Stimulated activated naive B cell treated with anti-CD40 and anti-IgM and Interleukin-4, amounts not matched to agents 10 μg/mL and 1 μg/mL and 100 μg/mL, for 72 hours (primary cell): Measurements from ENCODE around the gene RHD.
"Not testable (repeated sequence)": the region's sequence is repeated elsewhere in the genome, so short reads cannot be mapped to it uniquely, and the experiment has no call there.

Experiments used
- ATAC-seq, 2 donors: fragments of 150-1000 bp; cut with Tn5 transposase; replicated peaks; 2 replicates each; pipeline ENCODE4 v1.10.0; 2021; ENCODE audit warnings: moderate library complexity in 1 of 2
- DNase-seq: peaks from one replicate; pipeline ENCODE4 v3.0.0; 2021
- H3K27ac Mint-ChIP-seq: one replicate; pipeline ENCODE4 v1.8.0; 2022; ENCODE audit warnings: mild to moderate bottlenecking, mixed read lengths
- H3K27me3 Mint-ChIP-seq, 2 donors: one replicate each; pipeline ENCODE4 v1.8.0; 2022; ENCODE audit warnings: mixed read lengths in 2 of 2
- H3K36me3 Mint-ChIP-seq, 2 donors: one replicate each; pipeline ENCODE4 v1.8.0; 2022; ENCODE audit warnings: mixed read lengths in 2 of 2, mild to moderate bottlenecking in 1 of 2
- H3K4me1 Mint-ChIP-seq, 2 donors: one replicate each; pipeline ENCODE4 v1.8.0; 2022; ENCODE audit warnings: mixed read lengths in 2 of 2, mild to moderate bottlenecking in 1 of 2
- H3K4me3 Mint-ChIP-seq, 2 donors: one replicate each; pipeline ENCODE4 v1.8.0; 2022; ENCODE audit warnings: mild to moderate bottlenecking in 2 of 2, mixed read lengths in 2 of 2, moderate library complexity in 1 of 2
- H3K9me3 Mint-ChIP-seq, 2 donors: one replicate each; pipeline ENCODE4 v1.8.0; 2022; ENCODE audit warnings: mixed read lengths in 2 of 2, mild to moderate bottlenecking in 1 of 2

Gene RHD

DNA sequence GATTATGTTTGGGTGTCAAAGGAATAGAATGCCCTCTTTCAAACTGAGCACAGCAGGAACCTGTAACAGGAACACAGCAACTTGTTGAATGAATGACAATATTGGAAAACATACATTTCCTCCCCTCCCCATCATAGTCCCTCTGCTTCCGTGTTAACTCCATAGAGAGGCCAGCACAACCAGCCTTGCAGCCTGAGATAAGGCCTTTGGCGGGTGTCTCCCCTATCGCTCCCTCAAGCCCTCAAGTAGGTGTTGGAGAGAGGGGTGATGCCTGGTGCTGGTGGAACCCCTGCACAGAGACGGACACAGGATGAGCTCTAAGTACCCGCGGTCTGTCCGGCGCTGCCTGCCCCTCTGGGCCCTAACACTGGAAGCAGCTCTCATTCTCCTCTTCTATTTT is at the start of gene RHD:
Gene RHD, plus strand, starts transcription at position 272 of the 400 bp plus-strand sequence. Its CDS starts 39 bp downstream, at position 311.
- not testable (repeated sequence) for H3K4me3 Mint-ChIP-seq, ATAC-seq, H3K27ac Mint-ChIP-seq, H3K36me3 Mint-ChIP-seq, DNase-seq, H3K4me1 Mint-ChIP-seq, H3K27me3 Mint-ChIP-seq, H3K9me3 Mint-ChIP-seq

DNA sequence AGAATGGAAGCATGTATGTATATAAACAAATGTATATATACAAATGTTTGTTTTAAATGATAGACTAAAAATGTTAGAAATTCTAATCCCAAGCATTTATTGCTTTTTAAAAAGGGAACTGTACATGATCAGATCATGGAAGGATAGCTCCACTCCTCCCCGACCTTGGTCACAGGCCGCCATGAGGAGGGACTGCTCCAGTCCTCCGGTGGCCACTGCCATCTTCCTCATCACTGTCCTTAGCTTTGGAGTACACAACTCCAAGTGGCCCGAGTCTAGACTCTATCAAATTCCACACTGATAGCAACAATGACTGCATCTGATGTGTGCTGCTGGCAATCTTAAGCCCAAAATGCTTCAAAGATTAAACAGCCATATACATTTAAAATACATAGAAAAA is 49.7 kb upstream of the RHD start:
- Mint-ChIP-seq H3K27me3 (no peaks in the 10 kb centered on the region), H3K4me3 (no peak overlapping the region), H3K36me3 (peaks cover 35 to 50% of the 10 kb centered on the region in 2 donors), H3K4me1 (peaks cover 2 to 6% of the 10 kb centered on the region in 2 donors), H3K9me3 (no peaks in the 10 kb centered on the region), H3K27ac (no peak overlapping the region)
- ATAC-seq: no peak
- DNase-seq: no peak

DNA sequence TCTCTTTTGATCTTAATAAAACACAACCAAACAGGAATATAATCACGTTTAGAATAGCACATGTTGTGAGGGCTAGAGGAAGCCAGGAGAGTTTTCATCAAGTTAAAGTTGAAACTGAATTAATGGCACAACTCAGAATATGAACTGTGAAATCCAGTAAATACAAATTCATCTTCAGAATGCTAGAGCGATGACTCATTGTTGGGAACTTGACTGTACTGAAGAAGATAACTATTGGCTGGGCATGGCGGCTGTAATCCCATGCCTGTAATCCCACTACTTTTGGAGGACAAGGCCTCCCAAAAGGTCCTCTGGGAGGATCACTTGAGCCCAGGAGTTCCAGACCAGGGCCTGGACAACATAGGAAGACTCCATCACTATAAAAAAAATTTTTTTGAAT is 48.8 kb upstream of the RHD start:
- ATAC-seq: no peak
- Mint-ChIP-seq H3K36me3 (peaks cover 41 to 53% of the 10 kb centered on the region in 2 donors), H3K27ac (no peak overlapping the region), H3K4me1 (peaks cover 3 to 10% of the 10 kb centered on the region in 2 donors), H3K9me3 (no peaks in the 10 kb centered on the region), H3K27me3 (no peaks in the 10 kb centered on the region), H3K4me3 (no peak overlapping the region)
- DNase-seq: no peak

DNA sequence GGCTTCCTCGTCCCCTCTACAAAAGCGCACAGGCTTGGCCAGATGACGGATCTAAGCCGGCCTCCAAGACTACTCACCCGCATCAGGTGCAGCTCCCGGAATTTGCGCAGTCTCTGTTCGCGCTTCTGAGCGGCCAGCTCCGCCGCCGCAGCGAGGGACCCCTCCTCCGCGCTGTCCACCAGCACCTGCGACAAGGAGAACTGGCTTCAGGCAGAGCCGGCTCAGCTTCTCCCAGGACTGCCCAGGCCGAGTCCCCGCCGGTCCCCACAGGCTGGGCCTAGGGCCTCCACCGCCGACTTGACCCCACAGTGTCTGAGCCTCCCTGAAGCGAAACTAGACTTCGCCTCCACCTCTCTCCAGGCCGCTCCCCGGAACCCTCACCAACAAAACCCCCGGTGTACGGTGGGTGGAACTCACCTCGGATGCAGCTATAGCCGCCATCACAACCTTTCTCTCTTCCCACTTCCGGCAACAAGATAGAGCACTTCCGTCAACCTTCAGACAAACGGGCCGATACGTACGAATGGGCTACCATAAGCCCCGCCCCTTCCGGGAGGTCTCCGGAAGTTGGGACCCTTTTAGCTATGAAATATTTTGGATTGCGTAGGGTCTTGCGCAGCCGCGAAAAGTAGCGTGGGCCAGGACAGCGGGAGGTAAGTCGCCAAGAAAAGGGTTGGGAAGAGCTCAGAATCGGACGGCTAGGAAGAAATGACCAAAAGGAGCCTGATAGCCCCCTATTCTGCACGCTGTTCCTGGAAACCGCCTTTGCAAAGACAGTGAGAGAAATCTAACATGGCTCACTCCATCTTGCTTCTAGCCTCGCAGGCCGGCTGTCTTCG is 40.1 kb upstream of the RHD start, which contains the start of gene SYF2:
Gene SYF2, minus strand, starts transcription at position 476 of the 839 bp plus-strand sequence. Its CDS starts 35 bp downstream, at position 441.
- Mint-ChIP-seq H3K4me3 (no peak within 1 kb of the TSS), H3K27me3 (no peaks in the 10 kb centered on the region), H3K4me1 (peaks cover 24 to 44% of the 10 kb centered on the region in 2 donors), H3K27ac (no peak within 1 kb of the TSS), H3K9me3 (no peaks in the 10 kb centered on the region), H3K36me3 (peaks cover 21 to 29% of the 10 kb centered on the region in 2 donors)
- ATAC-seq (peak; percentile 90 to 92), DNase-seq (peak; percentile 85)

DNA sequence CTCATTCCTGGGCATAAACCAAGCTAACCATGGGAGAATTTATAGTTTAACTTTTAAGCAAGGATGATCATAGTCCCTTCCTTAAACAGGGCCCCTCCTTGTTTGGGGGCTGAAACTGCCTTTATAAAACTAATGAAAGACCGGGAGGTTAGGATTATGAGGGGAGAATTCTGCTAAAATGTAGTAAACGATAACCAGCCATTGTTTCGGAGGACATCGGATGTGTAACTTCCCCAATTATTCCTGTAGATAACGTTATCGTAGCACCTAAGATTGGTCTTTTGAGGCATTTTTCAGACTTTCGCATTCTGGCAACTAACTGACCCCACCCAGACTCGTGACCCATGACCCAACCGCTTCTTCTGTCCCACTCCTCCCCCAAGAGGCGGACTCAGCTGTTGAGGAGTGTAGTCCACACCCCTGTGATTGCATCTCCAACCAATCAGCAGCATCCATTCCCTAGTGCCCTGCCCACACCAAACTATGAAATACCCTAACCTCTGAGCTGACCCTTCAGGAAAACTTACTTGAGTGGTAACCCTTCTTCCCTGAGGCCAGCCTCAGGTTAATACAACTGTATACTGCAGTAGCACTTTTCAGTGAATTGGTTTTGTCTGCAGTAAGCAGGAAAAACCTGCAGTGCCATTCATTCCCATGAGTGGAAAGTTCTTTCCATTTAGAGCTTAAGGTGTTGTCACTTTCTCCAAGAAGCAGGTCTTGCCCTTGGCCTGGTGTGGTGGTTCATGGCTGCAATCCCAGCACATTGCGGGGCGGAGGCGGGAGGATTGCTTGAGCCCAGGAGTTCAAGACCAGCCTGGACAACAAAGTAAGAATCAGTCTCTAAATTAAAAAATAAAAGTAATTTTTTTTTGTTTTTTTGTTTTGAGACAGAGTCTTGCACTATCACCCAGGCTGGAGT is 39.2 kb upstream of the RHD start:
- peaks cover 29 to 49% of the 10 kb centered on the region in 2 donors for H3K4me1 Mint-ChIP-seq
- H3K36me3 Mint-ChIP-seq: peaks cover 18 to 23% of the 10 kb centered on the region in 2 donors
- H3K9me3 Mint-ChIP-seq: no peaks in the 10 kb centered on the region
- H3K4me3 Mint-ChIP-seq: no peak overlapping the region
- ATAC-seq (peak; percentile 82 to 83), DNase-seq (peak; percentile 76)
- H3K27ac Mint-ChIP-seq: no peak overlapping the region
- no peaks in the 10 kb centered on the region for H3K27me3 Mint-ChIP-seq

DNA sequence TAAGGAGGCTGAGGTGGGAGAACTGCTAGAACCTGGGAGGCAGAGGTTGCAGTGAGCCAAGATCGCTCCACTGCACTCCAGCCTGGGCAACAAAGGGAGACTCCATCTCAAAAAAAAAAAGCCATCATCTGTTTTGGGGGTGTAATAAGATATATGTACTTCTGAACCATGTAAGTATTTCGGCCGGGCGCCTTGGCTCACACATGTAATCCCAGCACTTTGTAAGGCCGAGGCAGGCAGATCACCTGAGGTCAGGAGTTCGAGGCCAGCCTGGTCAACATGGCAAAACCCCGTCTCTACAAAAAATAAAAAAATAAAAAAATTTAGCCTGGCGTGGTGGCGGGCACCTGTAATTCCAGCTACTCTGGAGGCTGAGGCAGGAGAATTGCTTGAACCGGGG is 36.9 kb upstream of the RHD start:
- not testable (repeated sequence) for H3K9me3 Mint-ChIP-seq, H3K4me3 Mint-ChIP-seq, ATAC-seq, H3K27ac Mint-ChIP-seq, H3K27me3 Mint-ChIP-seq, DNase-seq
- Mint-ChIP-seq H3K36me3 (peaks cover 14 to 20% of the 10 kb centered on the region in 2 donors), H3K4me1 (peaks cover 39 to 63% of the 10 kb centered on the region in 2 donors)

DNA sequence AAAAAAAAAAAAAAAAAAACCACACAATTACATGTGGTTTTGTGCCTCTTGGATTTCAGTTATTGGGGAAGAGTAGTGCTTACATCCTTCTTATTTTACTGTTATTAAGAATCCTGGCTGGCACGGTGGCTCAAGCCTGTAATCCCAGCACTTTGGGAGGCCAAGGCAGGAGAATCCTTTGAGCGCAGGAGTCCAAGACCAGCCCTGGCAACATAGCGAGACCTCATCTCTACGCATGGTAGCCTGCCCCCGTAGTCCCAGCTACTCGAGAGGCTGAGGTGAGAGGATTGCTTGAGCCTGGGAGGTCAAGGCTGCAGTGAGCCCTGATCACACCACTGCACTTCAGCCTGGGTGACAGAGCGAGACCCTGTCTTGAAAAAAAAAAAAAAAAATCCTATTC is 36.0 kb upstream of the RHD start:
- not testable (repeated sequence) for DNase-seq, ATAC-seq, H3K27me3 Mint-ChIP-seq, H3K9me3 Mint-ChIP-seq
- Mint-ChIP-seq H3K36me3 (peaks cover 14 to 20% of the 10 kb centered on the region in 2 donors), H3K4me1 (peaks cover 38 to 69% of the 10 kb centered on the region in 2 donors), H3K27ac (peak overlapping the region; percentile 93), H3K4me3 (peak overlapping the region; percentile 74 to 77)

DNA sequence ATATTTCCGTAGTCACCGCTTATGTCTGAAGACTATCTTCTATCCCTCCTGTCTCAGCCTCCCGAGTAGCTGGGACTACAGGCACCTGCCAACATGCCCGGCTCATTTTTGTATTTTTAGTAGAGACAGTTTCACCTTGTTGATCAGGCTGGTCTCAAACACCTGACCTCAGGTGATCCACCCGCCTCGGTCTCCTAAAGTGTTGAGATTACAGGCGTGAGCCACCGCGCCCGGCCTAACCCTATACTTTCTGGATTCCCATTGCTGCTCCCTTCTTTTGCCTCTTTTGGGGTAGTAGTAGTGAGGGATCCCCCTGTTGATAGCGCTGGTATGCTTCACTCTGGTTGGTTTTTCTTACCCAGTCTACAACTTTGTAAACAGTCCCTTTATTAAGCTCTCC is 34.3 kb upstream of the RHD start:
- Mint-ChIP-seq H3K36me3 (peaks cover 17 to 26% of the 10 kb centered on the region in 2 donors), H3K9me3 (no peaks in the 10 kb centered on the region), H3K4me1 (peaks cover 36 to 75% of the 10 kb centered on the region in 2 donors), H3K27ac (peak overlapping the region; percentile 48), H3K27me3 (no peaks in the 10 kb centered on the region), H3K4me3 (no peak overlapping the region)
- DNase-seq (no peak), ATAC-seq (no peak)

DNA sequence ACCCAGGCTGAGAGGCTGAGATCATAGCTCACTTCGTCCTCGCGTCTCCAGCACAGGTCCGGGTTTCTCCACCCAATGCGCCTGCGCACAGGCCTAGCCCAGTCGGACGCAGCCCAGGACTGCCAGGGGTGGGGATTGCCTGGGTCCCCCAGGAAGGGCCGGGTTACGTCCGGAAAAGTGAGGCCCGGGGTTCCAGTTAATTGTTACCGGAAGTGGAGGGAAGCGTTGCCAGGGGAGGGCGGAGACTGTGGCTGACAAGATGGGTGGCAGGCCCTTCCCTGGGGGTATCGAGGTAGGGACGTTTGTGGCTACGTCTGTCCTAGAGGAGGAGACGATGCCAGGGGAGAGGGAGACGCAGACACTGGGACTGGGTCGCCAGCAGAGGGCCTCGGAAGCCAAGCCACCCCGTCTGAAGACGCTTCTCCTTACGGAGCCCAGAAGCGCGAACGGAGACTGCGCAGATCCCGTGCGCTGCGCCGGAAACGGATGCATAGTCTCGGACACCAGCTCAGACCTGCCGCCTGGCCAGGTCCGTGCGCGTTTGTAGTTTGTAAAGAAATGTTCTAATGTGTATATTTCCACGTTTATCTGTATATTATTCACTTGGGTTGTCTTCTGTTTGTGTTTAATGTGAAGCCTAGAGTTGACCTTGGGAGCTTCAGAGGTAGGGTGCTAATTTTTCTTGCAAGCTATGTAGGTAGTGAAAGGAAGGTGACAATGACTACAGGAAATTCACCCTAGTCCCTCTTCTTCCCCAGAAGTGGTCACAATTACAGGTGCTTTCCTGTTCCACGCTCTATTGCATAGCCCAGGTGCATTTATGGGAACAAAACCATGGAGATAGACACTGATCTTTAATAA is 32.4 kb upstream of the RHD start:
- Mint-ChIP-seq H3K9me3 (no peaks in the 10 kb centered on the region), H3K36me3 (peaks cover 19 to 34% of the 10 kb centered on the region in 2 donors)
- ATAC-seq: peak; percentile 91 to 93

DNA sequence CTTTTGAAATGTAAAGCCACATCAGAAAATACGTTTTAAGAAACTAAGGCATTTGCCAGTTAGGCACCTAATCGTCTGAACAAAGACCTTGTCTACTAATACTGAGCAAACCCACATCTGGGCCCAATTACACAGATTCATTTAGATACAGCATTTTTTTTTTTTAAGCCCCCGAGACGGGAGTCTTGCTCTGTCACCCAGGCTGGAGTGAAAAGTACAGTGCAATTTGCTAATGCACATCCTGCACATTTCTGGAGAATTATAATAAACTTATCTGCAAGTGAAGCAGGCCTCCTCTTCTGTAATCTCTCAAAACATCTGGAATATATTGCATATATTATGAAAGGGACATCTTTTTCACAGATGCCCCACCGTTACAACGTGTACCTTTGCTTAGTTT is 28.4 kb upstream of the RHD start:
- Mint-ChIP-seq H3K27me3 (no peaks in the 10 kb centered on the region), H3K9me3 (no peaks in the 10 kb centered on the region), H3K27ac (peak overlapping the region; percentile 20), H3K4me3 (no peak overlapping the region), H3K4me1 (peaks cover 36 to 81% of the 10 kb centered on the region in 2 donors), H3K36me3 (peaks cover 42 to 59% of the 10 kb centered on the region in 2 donors)
- DNase-seq: no peak
- no peak for ATAC-seq

More for the DNA sequence above, 32.4 kb upstream of the RHD start:
- Mint-ChIP-seq H3K4me3 (peak overlapping the region; percentile 85 to 91), H3K27ac (peak overlapping the region; percentile 98), H3K27me3 (no peaks in the 10 kb centered on the region), H3K4me1 (peaks cover 34 to 77% of the 10 kb centered on the region in 2 donors)
- DNase-seq: peak; percentile 97

DNA sequence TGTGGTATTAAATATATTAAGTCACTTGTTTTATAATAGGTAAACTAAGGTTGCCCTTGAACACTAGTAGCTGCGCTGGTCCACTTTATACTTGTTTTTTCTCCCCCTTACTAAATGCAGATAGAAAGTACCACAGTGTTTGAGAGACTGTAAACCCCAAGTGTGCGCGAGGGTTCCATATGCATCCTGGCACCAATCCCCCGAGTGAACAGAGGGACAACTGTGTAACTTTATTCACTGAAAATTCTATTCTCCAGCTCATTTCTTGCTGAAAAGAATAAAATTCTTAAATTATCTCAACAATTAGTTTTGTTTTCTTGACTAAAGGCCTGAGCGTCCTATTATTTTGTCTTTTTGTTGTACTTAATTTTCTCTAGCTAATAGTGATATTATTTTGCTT is 26.9 kb upstream of the RHD start:
- Mint-ChIP-seq H3K36me3 (peaks cover 38 to 51% of the 10 kb centered on the region in 2 donors), H3K4me3 (peak overlapping the region; percentile 90 to 97), H3K27ac (no peak overlapping the region), H3K27me3 (no peaks in the 10 kb centered on the region), H3K9me3 (no peaks in the 10 kb centered on the region), H3K4me1 (peaks cover 26 to 68% of the 10 kb centered on the region in 2 donors)
- no peak for DNase-seq
- no peak for ATAC-seq

DNA sequence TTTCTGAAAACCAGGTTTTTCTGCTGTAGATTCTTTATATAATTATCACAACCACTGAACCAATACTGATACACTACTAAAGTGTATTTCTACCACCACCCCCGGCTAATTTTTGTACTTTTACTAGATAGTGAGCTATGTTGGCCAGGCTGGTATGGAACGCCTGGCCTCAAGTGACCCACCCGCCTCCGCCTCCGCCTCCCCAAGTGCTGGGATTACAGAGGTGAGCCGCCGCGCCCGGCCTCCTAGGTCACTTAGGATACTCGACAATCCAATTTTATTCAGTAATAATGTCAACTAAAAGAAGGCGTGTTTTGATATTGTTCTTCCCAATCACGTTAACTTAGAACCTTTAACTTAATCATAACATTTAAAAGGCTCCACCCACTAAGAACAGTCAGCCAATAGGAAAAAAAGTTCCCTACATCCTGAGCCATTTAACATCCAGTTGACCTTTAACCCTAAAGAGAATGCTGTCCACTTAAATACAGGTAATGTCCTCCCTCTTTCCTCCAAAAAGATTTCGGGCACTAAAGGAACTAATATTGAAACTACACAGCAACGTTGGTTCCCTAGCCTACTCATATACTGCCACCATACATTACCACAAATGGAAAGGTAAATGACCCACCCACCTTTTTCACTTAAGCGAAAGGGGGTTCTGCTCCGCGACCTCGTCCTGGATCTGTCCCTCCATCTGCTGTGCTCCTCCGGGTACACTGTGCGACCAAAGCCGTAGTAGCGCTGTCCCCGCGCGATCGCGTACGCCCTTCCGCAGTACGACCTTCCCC is 26.3 kb upstream of the RHD start:
- Mint-ChIP-seq H3K27ac (peak overlapping the region; percentile 100), H3K4me1 (peaks cover 26 to 62% of the 10 kb centered on the region in 2 donors), H3K36me3 (peaks cover 38 to 49% of the 10 kb centered on the region in 2 donors), H3K27me3 (no peaks in the 10 kb centered on the region), H3K9me3 (no peaks in the 10 kb centered on the region), H3K4me3 (peak overlapping the region; percentile 90 to 97)
- DNase-seq (no peak), ATAC-seq (peak; percentile 6 to 20)

DNA sequence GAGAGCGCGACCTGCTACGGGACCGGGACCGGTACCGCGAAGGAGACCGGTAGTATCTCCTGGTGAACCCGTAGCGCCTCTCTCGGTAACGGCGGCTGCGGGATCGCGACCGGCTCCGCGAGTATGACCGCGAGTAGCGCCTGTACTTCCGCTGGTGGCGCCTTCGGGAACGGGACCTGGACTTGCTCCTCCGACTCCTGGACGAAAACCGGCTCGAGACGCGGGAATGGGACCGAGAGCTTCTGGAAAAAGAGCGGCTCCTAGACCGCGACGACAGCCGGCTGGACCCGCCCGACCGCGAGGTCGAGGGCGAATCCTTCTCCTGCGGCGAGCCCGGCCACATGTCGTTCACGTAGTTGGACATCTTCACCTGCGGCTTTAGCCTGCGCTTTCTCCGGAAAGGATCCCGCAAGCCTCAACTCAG is 25.7 kb upstream of the RHD start:
- peak overlapping the region; percentile 90 to 97 for H3K4me3 Mint-ChIP-seq
- H3K27ac Mint-ChIP-seq: peak overlapping the region; percentile 100
- no peaks in the 10 kb centered on the region for H3K27me3 Mint-ChIP-seq
- ATAC-seq: peak in 1 of 2 donors; percentile 3
- no peak for DNase-seq
- peaks cover 36 to 44% of the 10 kb centered on the region in 2 donors for H3K36me3 Mint-ChIP-seq
- H3K4me1 Mint-ChIP-seq: peaks cover 24 to 56% of the 10 kb centered on the region in 2 donors
- no peaks in the 10 kb centered on the region for H3K9me3 Mint-ChIP-seq
